HCT116 (cell line): ENCODE results near the gene ITPR1.

Experiments used
- CTCF ChIP-seq, 3 experiments: fragments of 200-600 bp in 1 of 3; sonication (generic) in 1 of 3; IDR thresholded peaks in 2 of 3; conservative IDR thresholded peaks in 1 of 3; 2 replicates each; pipeline ENCODE4 v1.5.1; 2012 to 2017; ENCODE audit warnings: low read depth in 2 of 3, low read length in 2 of 3, antibody characterized with exemption in 1 of 3, borderline replicate concordance in 1 of 3, control low read depth in 1 of 3, mild to moderate bottlenecking in 1 of 3, mixed read lengths in 1 of 3, mixed run types in 1 of 3, moderate library complexity in 1 of 3; ENCODE audit not compliant: insufficient read depth in 1 of 3
- ELF1 ChIP-seq: IDR thresholded peaks from 2 replicates; pipeline ENCODE4 v1.6.1; 2012; ENCODE audit warnings: low read depth, borderline replicate concordance
- FOSL1 ChIP-seq: IDR thresholded peaks from 2 replicates; pipeline ENCODE4 v1.6.1; 2012; ENCODE audit warnings: low read depth
- POLR2A ChIP-seq: IDR thresholded peaks from 2 replicates; pipeline ENCODE4 v1.7.0; 2011; ENCODE audit warnings: borderline replicate concordance; ENCODE audit not compliant: insufficient read depth, insufficient read length; ENCODE audit errors: extremely low read depth
- POLR2AphosphoS5 ChIP-seq: IDR thresholded peaks from 2 replicates; pipeline ENCODE4 v1.6.1; 2011; ENCODE audit warnings: mild to moderate bottlenecking, low read depth, low read length, moderate library complexity
- REST ChIP-seq: IDR thresholded peaks from 2 replicates; pipeline ENCODE4 v1.6.1; 2012; ENCODE audit warnings: low read depth
- SIN3A ChIP-seq: IDR thresholded peaks from 2 replicates; pipeline ENCODE4 v1.6.1; 2012; ENCODE audit warnings: low read depth
- ZNF274 ChIP-seq: fragments of 200-500 bp; sonication (Bioruptor generic); IDR thresholded peaks from 2 replicates; pipeline ENCODE4 v1.6.1; 2014; ENCODE audit warnings: mild to moderate bottlenecking, low read depth, low read length, inconsistent platforms

- TF ChIP-seq POLR2AphosphoS5 (no peak), REST (no peak), CTCF (IDR thresholded peaks at IDR 0.05 in 2 of 3, conservative IDR thresholded peaks at IDR 0.05 in 1 of 3; ENCODE audit: borderline replicate concordance in 1 of 3, insufficient read depth in 1 of 3, low read depth in 2 of 3, low read length in 2 of 3) (no peak), SIN3A (no peak), ELF1 (no peak), ZNF274 (no peak), POLR2A (no peak), FOSL1 (no peak)
Measured at GRCh38 chr3:4532535-4533112, 39.5 kb downstream of the ITPR1 start.
